ENCODE measurements around the gene NUDT1. TPM values are rescaled to one million over a fixed set of nuclear protein-coding genes. Genes with fewer than 3 reads are reported as not detected.

The NUDT1 gene
- total and polyA plus RNA-seq, 2 donors (not counting 3 experiments of a cell fraction or from before 2014, with no cell fraction given) = 23.9 to 25.9 TPM

DNA sequence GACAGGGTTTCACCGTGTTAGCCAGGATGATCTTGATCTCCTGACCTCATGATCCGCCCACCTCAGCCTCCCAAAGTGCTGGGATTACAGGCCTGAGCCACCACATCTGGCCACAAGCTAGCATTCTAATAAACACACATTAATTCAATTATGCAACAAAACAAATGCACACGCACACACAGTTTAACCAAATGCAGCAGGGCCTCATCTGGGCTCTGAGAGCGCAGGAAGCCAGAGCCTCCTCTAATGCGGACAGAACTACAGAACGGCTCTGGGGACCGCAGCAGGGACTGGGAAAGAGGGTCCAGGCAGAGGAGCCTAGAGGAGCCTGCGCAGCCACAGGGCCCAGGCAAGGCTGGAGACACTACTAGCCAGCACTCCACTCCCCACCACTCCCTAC, 13.1 kb upstream of the NUDT1 start:
- H4K20me1 ChIP-seq (replicated peaks; ENCODE audit: control insufficient read depth, extremely low read depth, insufficient read depth, low read length) = no peaks in the 10 kb centered on the region
- peaks cover 4 to 19% of the 10 kb centered on the region in 2 experiments for H3K36me3 ChIP-seq (ENCODE audit: control insufficient read depth in 2 of 2, extremely low read depth in 1 of 2, insufficient read depth in 2 of 2, low read length in 2 of 2)
- POLR2A ChIA-PET = interaction anchor here (0.6 kb wide), 1 partner anchor 189 kb away, joined by 4 read pairs; no protein-coding TSS in a partner anchor
- FAIRE-seq = no peak
- no peaks in the 10 kb centered on the region for H3K27me3 ChIP-seq (ENCODE audit: control insufficient read depth in 2 of 2, insufficient read depth in 2 of 2, low read length in 2 of 2)
- H3K4me3 ChIP-seq (replicated peaks in 1 of 3; ENCODE audit: insufficient read depth in 1 of 3, low read depth in 1 of 3, low read length in 3 of 3) = no peak overlapping the region
- no peaks in the 10 kb centered on the region for H3K9me1 ChIP-seq (replicated peaks; ENCODE audit: control insufficient read depth, extremely low read depth, insufficient read depth, low read length)
- CTCF ChIA-PET = interaction anchor here (1.1 kb wide), 1 partner anchor 119 kb away, joined by 4 read pairs; no protein-coding TSS in a partner anchor
- peaks cover 25% of the 10 kb centered on the region for H3K79me2 ChIP-seq (ENCODE audit: control insufficient read depth, insufficient read depth, low read length)
- no TSS peak for BruUV-seq (replicated peaks)
- H3K4me1 ChIP-seq (ENCODE audit: control insufficient read depth, extremely low read depth, insufficient read depth, low read length) = peaks cover 14% of the 10 kb centered on the region
- H3K9ac ChIP-seq (replicated peaks; ENCODE audit: extremely low read depth, insufficient read depth, low read length) = no peak overlapping the region
- dilution Hi-C loops (cut with MboI; ENCODE audit: extremely low pct_ligation_motif_present, low sequenced_read_pairs) = no loop called here
- H3K9me3 ChIP-seq (replicated peaks; ENCODE audit: control insufficient read depth, insufficient read depth, low read length) = no peaks in the 10 kb centered on the region
- TF ChIP-seq GATA2 (IDR thresholded peaks at IDR 0.05; ENCODE audit: insufficient read depth, insufficient read length, low read depth, low read length) (no peak), POLR2AphosphoS5 (IDR thresholded peaks at IDR 0.05; ENCODE audit: insufficient read depth, low read depth, low read length) (no peak)
- intact Hi-C loops (cut with micrococcal nuclease) = no loop called here
- no peak overlapping the region for H3K27ac ChIP-seq (ENCODE audit: insufficient read depth, low read depth, low read length)
- no peak for DNase-seq (ENCODE audit: low read depth, low spot score)
- H3K4me2 ChIP-seq (ENCODE audit: insufficient read depth, low read length) = no peak overlapping the region
- H2AFZ ChIP-seq (ENCODE audit: low read depth, low read length) = no peak overlapping the region

DNA sequence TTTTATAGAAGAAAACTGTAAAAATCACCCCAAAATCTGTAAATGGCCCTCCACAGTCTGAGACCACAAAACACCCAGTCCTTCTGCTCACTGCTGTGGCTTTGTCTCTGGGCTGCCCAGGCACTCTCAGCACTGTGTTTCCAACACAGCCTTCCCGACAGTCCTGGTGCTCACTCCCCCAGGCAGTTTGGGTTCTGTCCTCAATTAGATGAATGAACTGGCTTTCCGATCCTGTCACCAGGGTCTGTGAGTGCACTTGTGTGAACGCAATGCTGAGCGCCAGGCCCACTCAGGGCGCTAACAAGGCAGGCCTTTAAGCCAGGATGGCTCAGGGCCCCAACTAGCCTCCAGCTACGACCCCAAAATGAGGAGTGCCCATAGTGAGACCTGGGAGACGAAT, 12.6 kb upstream of the NUDT1 start:
- no peak for FAIRE-seq
- Histone ChIP-seq H3K4me2 (ENCODE audit: insufficient read depth, low read length) (no peak overlapping the region), H3K79me2 (ENCODE audit: control insufficient read depth, insufficient read depth, low read length) (peaks cover 25% of the 10 kb centered on the region), H3K9ac (replicated peaks; ENCODE audit: extremely low read depth, insufficient read depth, low read length) (no peak overlapping the region), H3K4me3 (replicated peaks in 1 of 3; ENCODE audit: insufficient read depth in 1 of 3, low read depth in 1 of 3, low read length in 3 of 3) (no peak overlapping the region), H2AFZ (ENCODE audit: low read depth, low read length) (no peak overlapping the region), H4K20me1 (replicated peaks; ENCODE audit: control insufficient read depth, extremely low read depth, insufficient read depth, low read length) (no peaks in the 10 kb centered on the region), H3K9me3 (replicated peaks; ENCODE audit: control insufficient read depth, insufficient read depth, low read length) (no peaks in the 10 kb centered on the region), H3K9me1 (replicated peaks; ENCODE audit: control insufficient read depth, extremely low read depth, insufficient read depth, low read length) (no peaks in the 10 kb centered on the region), H3K27ac (ENCODE audit: insufficient read depth, low read depth, low read length) (no peak overlapping the region), H3K36me3 (ENCODE audit: control insufficient read depth in 2 of 2, extremely low read depth in 1 of 2, insufficient read depth in 2 of 2, low read length in 2 of 2) (peaks cover 4 to 19% of the 10 kb centered on the region in 2 experiments), H3K4me1 (ENCODE audit: control insufficient read depth, extremely low read depth, insufficient read depth, low read length) (peaks cover 19% of the 10 kb centered on the region), H3K27me3 (ENCODE audit: control insufficient read depth in 2 of 2, insufficient read depth in 2 of 2, low read length in 2 of 2) (no peaks in the 10 kb centered on the region)
- intact Hi-C loops (cut with micrococcal nuclease) = no loop called here
- DNase-seq (ENCODE audit: low read depth, low spot score) = no peak
- dilution Hi-C loops (cut with MboI; ENCODE audit: extremely low pct_ligation_motif_present, low sequenced_read_pairs) = no loop called here
- BruUV-seq (replicated peaks) = no TSS peak
- TF ChIP-seq GATA2 (IDR thresholded peaks at IDR 0.05; ENCODE audit: insufficient read depth, insufficient read length, low read depth, low read length) (no peak), POLR2A (IDR thresholded peaks at IDR 0.05; ENCODE audit: low read depth, low read length) (no peak)
- TF ChIP-seq, protein P1, sequence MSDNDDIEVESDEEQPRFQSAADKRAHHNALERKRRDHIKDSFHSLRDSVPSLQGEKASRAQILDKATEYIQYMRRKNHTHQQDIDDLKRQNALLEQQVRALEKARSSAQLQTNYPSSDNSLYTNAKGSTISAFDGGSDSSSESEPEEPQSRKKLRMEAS (IDR thresholded peaks at IDR 0.05; ENCODE audit: insufficient read depth, insufficient read length) = no peak
- POLR2A ChIA-PET = no interaction called here
- CTCF ChIA-PET = interaction anchor here (1.0 kb wide), 1 partner anchor 19 kb away, joined by 4 read pairs; no protein-coding TSS in a partner anchor

Measured in endothelial cell of umbilical vein (primary cell).